Liver (tissue), 9 donors: ENCODE data around the gene MESP1. TPM values are rescaled to one million over a fixed set of nuclear protein-coding genes. Genes with fewer than 3 reads are reported as not detected.
A peak's percentile ranks its signal among the peaks of the same experiment; 100 is the strongest.

ENCODE experiments used
- DNase-seq: peaks from one replicate; pipeline ENCODE4 v3.0.0-alpha.2; 2017; ENCODE audit warnings: low spot score
- H3K27ac ChIP-seq, 2 donors: one replicate each; pipeline ENCODE4 v1.7.0; 2013; ENCODE audit warnings: inconsistent platforms in 2 of 2, low read length in 2 of 2, control low read depth in 1 of 2, low read depth in 1 of 2, mild to moderate bottlenecking in 1 of 2
- H3K27me3 ChIP-seq, 4 donors: one replicate each; pipeline versions ENCODE4 v1.6.1 to v1.7.0; 2013; ENCODE audit warnings: low read length in 3 of 4, inconsistent platforms in 1 of 4, mild to moderate bottlenecking in 1 of 4, moderate library complexity in 1 of 4; ENCODE audit not compliant: control insufficient read depth in 4 of 4, insufficient read depth in 4 of 4
- H3K36me3 ChIP-seq, 4 donors: one replicate each; pipeline versions ENCODE4 v1.6.1 to v1.7.0; 2013; ENCODE audit warnings: low read length in 3 of 4, mild to moderate bottlenecking in 3 of 4, low read depth in 1 of 4, moderate library complexity in 1 of 4; ENCODE audit not compliant: control insufficient read depth in 4 of 4, insufficient read depth in 3 of 4
- H3K4me1 ChIP-seq, 4 donors: one replicate each; pipeline versions ENCODE4 v1.6.1 to v1.7.0; 2013; ENCODE audit warnings: low read length in 3 of 4, mild to moderate bottlenecking in 3 of 4, moderate library complexity in 1 of 4; ENCODE audit not compliant: control insufficient read depth in 4 of 4, insufficient read depth in 4 of 4
- H3K4me3 ChIP-seq, 3 donors: one replicate each; pipeline versions ENCODE4 v1.6.1 to v1.7.0; 2013; ENCODE audit warnings: low read length in 3 of 3, control low read depth in 1 of 3, low read depth in 1 of 3, mild to moderate bottlenecking in 1 of 3
- H3K9ac ChIP-seq, 2 donors: one replicate each; pipeline ENCODE4 v1.7.0; 2013; ENCODE audit warnings: low read length in 2 of 2, mild to moderate bottlenecking in 2 of 2, moderate library complexity in 2 of 2, control low read depth in 1 of 2, low read depth in 1 of 2
- H3K9me3 ChIP-seq, 4 donors: one replicate each; pipeline versions ENCODE4 v1.6.1 to v1.7.0; 2013; ENCODE audit warnings: low read length in 3 of 4; ENCODE audit not compliant: control insufficient read depth in 4 of 4
- EGR1 ChIP-seq, 2 donors: IDR thresholded peaks; 2 replicates each; pipeline ENCODE4 v1.6.1; 2016 to 2018; ENCODE audit warnings: antibody characterized with exemption in 2 of 2, low read depth in 2 of 2
- FOXA2 ChIP-seq: IDR thresholded peaks from 2 replicates; pipeline ENCODE4 v1.6.1; 2016; ENCODE audit warnings: antibody characterized with exemption
- GABPA ChIP-seq, 2 donors: IDR thresholded peaks in 1 of 2; conservative IDR thresholded peaks in 1 of 2; 2 replicates each; pipeline ENCODE4 v1.6.1; 2016; ENCODE audit warnings: antibody characterized with exemption in 2 of 2, mild to moderate bottlenecking in 1 of 2, moderate library complexity in 1 of 2
- HNF4A ChIP-seq, 2 donors: conservative IDR thresholded peaks; 2 replicates each; pipeline ENCODE4 v1.6.1; 2016; ENCODE audit warnings: antibody characterized with exemption in 2 of 2, mild to moderate bottlenecking in 2 of 2
- HNF4G ChIP-seq: IDR thresholded peaks from 2 replicates; pipeline ENCODE4 v1.6.1; 2016; ENCODE audit warnings: antibody characterized with exemption
- JUND ChIP-seq, 2 donors: IDR thresholded peaks; 2 replicates each; pipeline ENCODE4 v1.6.1; 2016; ENCODE audit warnings: antibody characterized with exemption in 2 of 2
- NR2F2 ChIP-seq: IDR thresholded peaks from 2 replicates; pipeline ENCODE4 v1.6.1; 2016; ENCODE audit warnings: antibody characterized with exemption
- RAD21 ChIP-seq, 2 donors: IDR thresholded peaks; 2 replicates each; pipeline ENCODE4 v1.6.1; 2016; ENCODE audit warnings: antibody characterized with exemption in 2 of 2, mild to moderate bottlenecking in 2 of 2
- RXRA ChIP-seq, 2 donors: IDR thresholded peaks; 2 replicates each; pipeline ENCODE4 v1.6.1; 2017 to 2018; ENCODE audit warnings: antibody characterized with exemption in 2 of 2, mild to moderate bottlenecking in 1 of 2
- SP1 ChIP-seq: IDR thresholded peaks from 2 replicates; pipeline ENCODE4 v1.6.1; 2018; ENCODE audit warnings: antibody characterized with exemption, mild to moderate bottlenecking
- TAF1 ChIP-seq: conservative IDR thresholded peaks from 2 replicates; pipeline ENCODE4 v1.6.1; 2016; ENCODE audit warnings: antibody characterized with exemption, mild to moderate bottlenecking
- YY1 ChIP-seq: IDR thresholded peaks from 2 replicates; pipeline ENCODE4 v1.6.1; 2016; ENCODE audit warnings: antibody characterized with exemption, mild to moderate bottlenecking
- WGBS: extraction: QIAGEN DNeasy Blood & Tissue Kit; methylation state at CpG from one replicate; pipeline ENCODE4 v1.1.7; 2013; 5-methylcytosine and 5-hydroxymethylcytosine counted together
- polyA plus RNA-seq, 2 donors: library from polyadenylated mRNA; stranded (reverse) in 1 of 2; unstranded in 1 of 2; fragments of 200-250 nt in 1 of 2; fragments of >200 nt in 1 of 2; fragmentation: Nextera tagmentation in 1 of 2; extraction: Ambion mirVana in 1 of 2; gene quantifications; one replicate each; pipeline versions ENCODE4 v1.2.1 to v1.2.3, GENCODE V29; 2013 to 2015
- total RNA-seq, 2 donors: library from RNA; depleted of rRNA; stranded (reverse); fragments of >200 nt; gene quantifications; one replicate each; pipeline ENCODE4 v1.2.3, GENCODE V29; 2014
- TF ChIP-seq, protein P1 (sequence below): IDR thresholded peaks from 2 replicates; pipeline ENCODE4 v1.6.1; 2016; ENCODE audit warnings: antibody characterized with exemption
- TF ChIP-seq, protein P2 (sequence below): IDR thresholded peaks from 2 replicates; pipeline ENCODE4 v1.6.1; 2016; ENCODE audit warnings: antibody characterized with exemption
- TF ChIP-seq, protein P3 (sequence below): IDR thresholded peaks from 2 replicates; pipeline ENCODE4 v1.6.1; 2016; ENCODE audit warnings: antibody characterized with exemption
- TF ChIP-seq, protein P4 (sequence below): fragments of 150-350 bp; IDR thresholded peaks from 2 replicates; pipeline ENCODE4 v1.5.1; 2017; ENCODE audit warnings: improper control_type of control experiment, low read depth, low read length; ENCODE audit not compliant: missing input control
- donor health status: healthy.
- donor health status: healthy.
- donor health status: healthy.
- donor health status: healthy.
- donor health status: healthy.

MESP1 gene, protein sequence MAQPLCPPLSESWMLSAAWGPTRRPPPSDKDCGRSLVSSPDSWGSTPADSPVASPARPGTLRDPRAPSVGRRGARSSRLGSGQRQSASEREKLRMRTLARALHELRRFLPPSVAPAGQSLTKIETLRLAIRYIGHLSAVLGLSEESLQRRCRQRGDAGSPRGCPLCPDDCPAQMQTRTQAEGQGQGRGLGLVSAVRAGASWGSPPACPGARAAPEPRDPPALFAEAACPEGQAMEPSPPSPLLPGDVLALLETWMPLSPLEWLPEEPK
- under 1 TPM; 0.14 to 0.50 TPM for total RNA-seq
- 1 to 10 TPM; 1.2 to 1.8 TPM for polyA plus RNA-seq

DNA sequence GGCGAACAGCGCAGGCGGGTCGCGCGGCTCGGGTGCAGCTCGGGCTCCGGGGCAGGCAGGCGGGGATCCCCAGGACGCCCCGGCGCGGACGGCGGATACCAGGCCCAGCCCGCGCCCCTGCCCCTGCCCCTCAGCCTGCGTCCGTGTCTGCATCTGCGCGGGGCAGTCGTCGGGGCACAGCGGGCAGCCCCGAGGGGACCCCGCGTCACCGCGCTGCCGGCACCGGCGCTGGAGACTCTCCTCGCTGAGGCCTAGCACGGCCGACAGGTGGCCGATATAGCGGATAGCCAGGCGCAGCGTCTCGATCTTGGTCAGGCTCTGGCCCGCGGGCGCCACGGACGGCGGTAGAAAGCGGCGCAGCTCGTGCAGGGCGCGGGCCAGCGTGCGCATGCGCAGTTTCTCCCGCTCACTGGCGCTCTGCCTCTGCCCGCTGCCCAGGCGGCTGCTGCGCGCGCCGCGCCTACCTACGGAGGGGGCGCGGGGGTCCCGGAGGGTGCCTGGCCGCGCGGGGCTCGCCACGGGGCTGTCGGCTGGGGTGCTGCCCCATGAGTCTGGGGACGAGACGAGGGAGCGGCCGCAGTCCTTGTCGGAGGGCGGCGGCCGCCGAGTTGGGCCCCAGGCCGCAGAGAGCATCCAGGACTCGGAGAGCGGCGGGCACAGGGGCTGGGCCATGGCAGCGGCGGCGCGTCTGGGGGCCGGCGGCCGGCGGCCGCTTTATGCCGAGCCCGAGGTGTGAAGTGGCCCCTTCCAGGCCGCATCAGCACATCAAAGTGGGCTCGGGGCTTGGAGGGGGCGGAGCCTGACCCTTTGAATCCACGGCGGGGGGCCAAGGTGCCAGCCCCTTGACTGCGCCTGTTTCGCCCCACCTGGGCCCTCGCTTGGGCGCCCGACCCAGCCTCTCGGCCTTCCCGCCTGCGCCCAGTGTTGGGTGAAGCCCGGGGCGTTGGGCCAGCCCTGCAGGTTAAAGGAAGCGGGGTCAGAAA, at the start of gene MESP1:
Gene MESP1 (minus strand): TSS at position 690 of the 983 bp plus-strand sequence. CDS start 18 bp downstream, at position 672.
- Histone ChIP-seq H3K4me1 (peaks cover 0 to 17% (median 6%) of the 10 kb centered on the region in 4 donors), H3K9ac (peak within 1 kb of the TSS in 1 of 2 donors; percentile 49), H3K27ac (peak within 1 kb of the TSS in 1 of 2 donors; percentile 39), H3K27me3 (no peaks in the 10 kb centered on the region), H3K36me3 (no peaks in the 10 kb centered on the region), H3K4me3 (peak within 1 kb of the TSS; percentile 46 to 72 (median 67)), H3K9me3 (no peaks in the 10 kb centered on the region)
- peak; percentile 86 for DNase-seq
- TF ChIP-seq YY1 (no peak), HNF4G (no peak), TAF1 (no peak), GABPA (IDR thresholded peaks at IDR 0.05 in 1 of 2, conservative IDR thresholded peaks at IDR 0.05 in 1 of 2) (no peak), RXRA (IDR thresholded peaks at IDR 0.05) (no peak), HNF4A (conservative IDR thresholded peaks at IDR 0.05) (no peak), SP1 (no peak), RAD21 (IDR thresholded peaks at IDR 0.05) (peak; percentile 57 to 77), JUND (IDR thresholded peaks at IDR 0.05) (no peak), EGR1 (IDR thresholded peaks at IDR 0.05; ENCODE audit: low read depth in 2 of 2) (no peak), NR2F2 (no peak)
- TF ChIP-seq, protein P1, sequence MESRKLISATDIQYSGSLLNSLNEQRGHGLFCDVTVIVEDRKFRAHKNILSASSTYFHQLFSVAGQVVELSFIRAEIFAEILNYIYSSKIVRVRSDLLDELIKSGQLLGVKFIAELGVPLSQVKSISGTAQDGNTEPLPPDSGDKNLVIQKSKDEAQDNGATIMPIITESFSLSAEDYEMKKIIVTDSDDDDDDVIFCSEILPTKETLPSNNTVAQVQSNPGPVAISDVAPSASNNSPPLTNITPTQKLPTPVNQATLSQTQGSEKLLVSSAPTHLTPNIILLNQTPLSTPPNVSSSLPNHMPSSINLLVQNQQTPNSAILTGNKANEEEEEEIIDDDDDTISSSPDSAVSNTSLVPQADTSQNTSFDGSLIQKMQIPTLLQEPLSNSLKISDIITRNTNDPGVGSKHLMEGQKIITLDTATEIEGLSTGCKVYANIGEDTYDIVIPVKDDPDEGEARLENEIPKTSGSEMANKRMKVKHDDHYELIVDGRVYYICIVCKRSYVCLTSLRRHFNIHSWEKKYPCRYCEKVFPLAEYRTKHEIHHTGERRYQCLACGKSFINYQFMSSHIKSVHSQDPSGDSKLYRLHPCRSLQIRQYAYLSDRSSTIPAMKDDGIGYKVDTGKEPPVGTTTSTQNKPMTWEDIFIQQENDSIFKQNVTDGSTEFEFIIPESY, result no peak
- TF ChIP-seq, protein P2, sequence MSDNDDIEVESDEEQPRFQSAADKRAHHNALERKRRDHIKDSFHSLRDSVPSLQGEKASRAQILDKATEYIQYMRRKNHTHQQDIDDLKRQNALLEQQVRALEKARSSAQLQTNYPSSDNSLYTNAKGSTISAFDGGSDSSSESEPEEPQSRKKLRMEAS, result no peak
- TF ChIP-seq, protein P3, sequence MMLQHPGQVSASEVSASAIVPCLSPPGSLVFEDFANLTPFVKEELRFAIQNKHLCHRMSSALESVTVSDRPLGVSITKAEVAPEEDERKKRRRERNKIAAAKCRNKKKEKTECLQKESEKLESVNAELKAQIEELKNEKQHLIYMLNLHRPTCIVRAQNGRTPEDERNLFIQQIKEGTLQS, result no peak
- TF ChIP-seq, protein P4, sequence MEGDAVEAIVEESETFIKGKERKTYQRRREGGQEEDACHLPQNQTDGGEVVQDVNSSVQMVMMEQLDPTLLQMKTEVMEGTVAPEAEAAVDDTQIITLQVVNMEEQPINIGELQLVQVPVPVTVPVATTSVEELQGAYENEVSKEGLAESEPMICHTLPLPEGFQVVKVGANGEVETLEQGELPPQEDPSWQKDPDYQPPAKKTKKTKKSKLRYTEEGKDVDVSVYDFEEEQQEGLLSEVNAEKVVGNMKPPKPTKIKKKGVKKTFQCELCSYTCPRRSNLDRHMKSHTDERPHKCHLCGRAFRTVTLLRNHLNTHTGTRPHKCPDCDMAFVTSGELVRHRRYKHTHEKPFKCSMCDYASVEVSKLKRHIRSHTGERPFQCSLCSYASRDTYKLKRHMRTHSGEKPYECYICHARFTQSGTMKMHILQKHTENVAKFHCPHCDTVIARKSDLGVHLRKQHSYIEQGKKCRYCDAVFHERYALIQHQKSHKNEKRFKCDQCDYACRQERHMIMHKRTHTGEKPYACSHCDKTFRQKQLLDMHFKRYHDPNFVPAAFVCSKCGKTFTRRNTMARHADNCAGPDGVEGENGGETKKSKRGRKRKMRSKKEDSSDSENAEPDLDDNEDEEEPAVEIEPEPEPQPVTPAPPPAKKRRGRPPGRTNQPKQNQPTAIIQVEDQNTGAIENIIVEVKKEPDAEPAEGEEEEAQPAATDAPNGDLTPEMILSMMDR, result peak; percentile 77
- WGBS, result 3% methylated on average over 114 of the region's 114 CpGs

DNA sequence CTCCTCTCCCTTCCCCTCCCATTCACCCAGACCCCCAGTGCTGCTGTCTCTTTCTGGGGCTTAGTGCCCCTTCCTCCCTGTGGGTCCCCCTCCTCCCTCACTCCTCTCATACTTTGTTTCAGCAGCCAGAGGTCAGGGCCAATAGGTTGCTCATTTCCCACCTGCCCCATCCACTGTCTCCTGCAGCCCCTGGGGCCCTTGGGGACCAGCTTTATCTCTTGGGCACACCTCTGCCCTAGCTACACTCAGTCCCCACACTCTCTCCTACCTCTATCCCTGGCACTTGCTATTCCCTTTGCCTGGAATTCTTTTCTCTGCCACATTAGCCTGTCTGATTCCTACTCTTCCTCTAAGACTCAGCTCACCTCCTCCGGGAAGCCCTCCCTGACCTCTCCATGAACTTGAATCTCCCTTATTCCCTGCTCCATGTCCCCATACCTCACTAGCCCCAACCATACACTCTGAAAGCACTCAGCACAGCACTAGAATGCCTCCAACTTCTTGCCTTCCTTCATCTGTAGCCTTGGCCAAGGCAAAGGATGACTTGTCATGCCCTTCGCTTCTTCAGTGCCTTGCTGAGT, 49.0 kb upstream of the MESP1 start:
- peaks cover 26 to 58% (median 45%) of the 10 kb centered on the region in 4 donors for H3K36me3 ChIP-seq
- H3K9me3 ChIP-seq, result no peaks in the 10 kb centered on the region
- H3K9ac ChIP-seq, result no peak overlapping the region
- H3K27ac ChIP-seq, result no peak overlapping the region
- H3K4me3 ChIP-seq, result no peak overlapping the region
- 94% methylated on average over 2 of the region's 2 CpGs for WGBS
- H3K4me1 ChIP-seq, result peaks cover 9 to 37% (median 23%) of the 10 kb centered on the region in 4 donors
- H3K27me3 ChIP-seq, result no peaks in the 10 kb centered on the region
- no peak for DNase-seq
- TF ChIP-seq FOXA2 (no peak), EGR1 (IDR thresholded peaks at IDR 0.05; ENCODE audit: low read depth in 2 of 2) (no peak), HNF4G (no peak), RAD21 (IDR thresholded peaks at IDR 0.05) (no peak), NR2F2 (no peak)
- TF ChIP-seq, protein P2, result no peak
